ENCODE measurements around the gene MSX2. TPM values are rescaled to one million over a fixed set of nuclear protein-coding genes. Genes with fewer than 3 reads are reported as not detected.
"Not testable (repeated sequence)": the region's sequence is repeated elsewhere in the genome, so short reads cannot be mapped to it uniquely, and the experiment has no call there.

The MSX2 gene
- total RNA-seq, 1 donor from 2014 or later, result 0.56 TPM

DNA sequence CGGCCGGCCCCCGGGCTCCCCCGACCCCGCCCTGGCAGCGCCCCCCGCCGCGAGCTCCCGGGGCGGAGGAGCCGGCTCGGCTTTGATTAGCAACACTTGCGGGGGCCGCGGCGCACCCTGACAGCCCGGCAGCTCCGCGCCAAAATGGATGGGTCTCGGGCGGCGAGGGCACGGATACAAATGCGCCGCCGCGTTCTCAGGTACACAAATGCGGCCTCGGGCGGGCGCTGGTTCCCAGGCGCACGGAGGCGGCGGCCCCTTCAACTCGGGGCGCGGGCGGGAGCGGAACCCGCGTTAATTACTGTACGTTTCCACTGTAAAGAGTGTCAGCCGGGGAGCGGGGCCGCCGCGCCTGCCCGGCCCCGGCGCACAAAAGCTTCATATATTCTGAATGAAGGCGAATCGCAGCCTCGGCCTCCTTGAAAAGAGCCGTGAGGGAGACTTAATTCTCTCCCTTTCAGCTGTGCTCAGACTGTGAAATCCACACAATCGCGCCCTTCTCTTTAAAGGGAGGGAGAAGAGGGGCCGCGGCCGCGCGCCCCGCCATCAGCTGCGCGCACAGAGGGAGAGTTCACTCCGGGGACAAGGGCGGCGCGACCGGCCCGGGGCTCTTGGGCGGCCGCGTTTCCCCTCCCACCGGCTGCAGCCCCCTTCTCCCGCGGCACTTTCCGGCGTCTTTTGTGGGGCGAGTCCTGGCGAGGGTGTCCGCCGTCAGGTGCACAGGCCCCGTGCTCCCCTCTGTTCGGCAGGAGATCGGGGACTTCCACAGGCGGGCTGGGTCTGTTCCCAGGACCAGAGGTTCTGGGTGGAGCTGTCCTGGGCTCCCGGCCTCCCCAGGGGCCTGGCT lies 27.0 kb downstream of the MSX2 start:
- no peak for DNase-seq (ENCODE audit: low spot score)
- Mint-ChIP-seq H3K27ac (ENCODE audit: unreplicated experiment) (no peak overlapping the region), H3K9me3 (ENCODE audit: unreplicated experiment) (no peaks in the 10 kb centered on the region), H3K36me3 (ENCODE audit: low read depth, unreplicated experiment) (no peaks in the 10 kb centered on the region), H3K4me1 (ENCODE audit: unreplicated experiment) (no peaks in the 10 kb centered on the region), H3K27me3 (ENCODE audit: unreplicated experiment) (peaks cover 13% of the 10 kb centered on the region), H3K4me3 (ENCODE audit: unreplicated experiment) (peak overlapping the region; percentile 73)
- TF ChIP-seq CTCF (IDR thresholded peaks at IDR 0.05; ENCODE audit: unreplicated experiment), result no peak

- no peak for DNase-seq (ENCODE audit: low spot score)
- no peaks in the 10 kb centered on the region for H3K9me3 Mint-ChIP-seq (ENCODE audit: unreplicated experiment)
- H3K27ac Mint-ChIP-seq (ENCODE audit: unreplicated experiment), result no peak overlapping the region
- H3K4me3 Mint-ChIP-seq (ENCODE audit: unreplicated experiment), result peak overlapping the region; percentile 73
- TF ChIP-seq CTCF (IDR thresholded peaks at IDR 0.05; ENCODE audit: unreplicated experiment), result no peak
- H3K36me3 Mint-ChIP-seq (ENCODE audit: low read depth, unreplicated experiment), result no peaks in the 10 kb centered on the region
- no peaks in the 10 kb centered on the region for H3K4me1 Mint-ChIP-seq (ENCODE audit: unreplicated experiment)
- peaks cover 13% of the 10 kb centered on the region for H3K27me3 Mint-ChIP-seq (ENCODE audit: unreplicated experiment)
Measured at GRCh38 chr5:174752121-174752520, 27.7 kb downstream of the MSX2 start.

DNA sequence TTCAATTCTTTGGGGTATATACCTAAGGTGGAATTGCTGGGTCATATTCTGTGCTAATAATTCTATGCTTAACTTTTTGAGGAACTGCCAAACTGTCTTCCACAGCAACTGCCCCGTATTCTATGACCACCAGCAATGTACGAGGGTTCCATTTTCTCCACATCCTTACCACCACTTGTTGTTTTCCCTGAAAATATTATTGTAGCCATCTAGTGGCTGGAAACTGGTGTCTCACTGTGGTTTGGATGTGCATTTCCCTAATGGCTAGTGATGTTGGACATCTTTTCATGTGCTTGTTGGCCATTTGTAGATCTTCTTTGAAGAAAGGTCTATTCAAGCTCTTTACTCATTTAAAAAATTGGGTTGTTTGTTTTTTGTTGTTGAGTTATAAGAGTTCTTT lies 30.7 kb downstream of the MSX2 start:
- no peaks in the 10 kb centered on the region for H3K4me1 Mint-ChIP-seq (ENCODE audit: unreplicated experiment)
- no peaks in the 10 kb centered on the region for H3K9me3 Mint-ChIP-seq (ENCODE audit: unreplicated experiment)
- no peak for DNase-seq (ENCODE audit: low spot score)
- no peak overlapping the region for H3K27ac Mint-ChIP-seq (ENCODE audit: unreplicated experiment)
- no peak overlapping the region for H3K4me3 Mint-ChIP-seq (ENCODE audit: unreplicated experiment)
- peaks cover 6% of the 10 kb centered on the region for H3K27me3 Mint-ChIP-seq (ENCODE audit: unreplicated experiment)
- H3K36me3 Mint-ChIP-seq (ENCODE audit: low read depth, unreplicated experiment), result no peaks in the 10 kb centered on the region
- TF ChIP-seq CTCF (IDR thresholded peaks at IDR 0.05; ENCODE audit: unreplicated experiment), result peak; percentile 14

GRCh38 chr5:174759091-174759490 lies 34.7 kb downstream of the MSX2 start:
- no peaks in the 10 kb centered on the region for H3K27me3 Mint-ChIP-seq (ENCODE audit: unreplicated experiment)
- no peaks in the 10 kb centered on the region for H3K9me3 Mint-ChIP-seq (ENCODE audit: unreplicated experiment)
- DNase-seq (ENCODE audit: low spot score), result no peak
- H3K4me3 Mint-ChIP-seq (ENCODE audit: unreplicated experiment), result no peak overlapping the region
- no peak overlapping the region for H3K27ac Mint-ChIP-seq (ENCODE audit: unreplicated experiment)
- TF ChIP-seq CTCF (IDR thresholded peaks at IDR 0.05; ENCODE audit: unreplicated experiment), result no peak
- H3K4me1 Mint-ChIP-seq (ENCODE audit: unreplicated experiment), result no peaks in the 10 kb centered on the region
- H3K36me3 Mint-ChIP-seq (ENCODE audit: low read depth, unreplicated experiment), result no peaks in the 10 kb centered on the region

- no peak overlapping the region for H3K4me3 Mint-ChIP-seq (ENCODE audit: unreplicated experiment)
- H3K27ac Mint-ChIP-seq (ENCODE audit: unreplicated experiment), result no peak overlapping the region
- H3K27me3 Mint-ChIP-seq (ENCODE audit: unreplicated experiment), result no peaks in the 10 kb centered on the region
Measured at GRCh38 chr5:174760721-174761120, 36.3 kb downstream of the MSX2 start.

GRCh38 chr5:174761341-174761740 lies 37.0 kb downstream of the MSX2 start:
- H3K4me3 Mint-ChIP-seq (ENCODE audit: unreplicated experiment); H3K36me3 Mint-ChIP-seq (ENCODE audit: low read depth, unreplicated experiment); H3K4me1 Mint-ChIP-seq (ENCODE audit: unreplicated experiment); H3K27ac Mint-ChIP-seq (ENCODE audit: unreplicated experiment); H3K9me3 Mint-ChIP-seq (ENCODE audit: unreplicated experiment); DNase-seq (ENCODE audit: low spot score); H3K27me3 Mint-ChIP-seq (ENCODE audit: unreplicated experiment): not testable (repeated sequence)

More at GRCh38 chr5:174760721-174761120, 36.3 kb downstream of the MSX2 start:
- no peak for DNase-seq (ENCODE audit: low spot score)
- Mint-ChIP-seq H3K4me1 (ENCODE audit: unreplicated experiment) (no peaks in the 10 kb centered on the region), H3K36me3 (ENCODE audit: low read depth, unreplicated experiment) (no peaks in the 10 kb centered on the region), H3K9me3 (ENCODE audit: unreplicated experiment) (no peaks in the 10 kb centered on the region)
- TF ChIP-seq CTCF (IDR thresholded peaks at IDR 0.05; ENCODE audit: unreplicated experiment), result no peak
